Stimulated activated naive B cell treated with anti-CD40 and anti-IgM and Interleukin-4, amounts not matched to agents 10 μg/mL and 1 μg/mL and 100 μg/mL, for 72 hours (primary cell): Measurements from ENCODE around the gene SP5.
"Not testable (repeated sequence)": the region's sequence is repeated elsewhere in the genome, so short reads cannot be mapped to it uniquely, and the experiment has no call there.

ENCODE experiments used
- ATAC-seq, 2 donors: fragments of 150-1000 bp; cut with Tn5 transposase; replicated peaks; 2 replicates each; pipeline ENCODE4 v1.10.0; 2021; ENCODE audit warnings: moderate library complexity in 1 of 2
- DNase-seq: peaks from one replicate; pipeline ENCODE4 v3.0.0; 2021
- H3K27ac Mint-ChIP-seq: one replicate; pipeline ENCODE4 v1.8.0; 2022; ENCODE audit warnings: mild to moderate bottlenecking, mixed read lengths
- H3K27me3 Mint-ChIP-seq, 2 donors: one replicate each; pipeline ENCODE4 v1.8.0; 2022; ENCODE audit warnings: mixed read lengths in 2 of 2
- H3K36me3 Mint-ChIP-seq, 2 donors: one replicate each; pipeline ENCODE4 v1.8.0; 2022; ENCODE audit warnings: mixed read lengths in 2 of 2, mild to moderate bottlenecking in 1 of 2
- H3K4me1 Mint-ChIP-seq, 2 donors: one replicate each; pipeline ENCODE4 v1.8.0; 2022; ENCODE audit warnings: mixed read lengths in 2 of 2, mild to moderate bottlenecking in 1 of 2
- H3K4me3 Mint-ChIP-seq, 2 donors: one replicate each; pipeline ENCODE4 v1.8.0; 2022; ENCODE audit warnings: mild to moderate bottlenecking in 2 of 2, mixed read lengths in 2 of 2, moderate library complexity in 1 of 2
- H3K9me3 Mint-ChIP-seq, 2 donors: one replicate each; pipeline ENCODE4 v1.8.0; 2022; ENCODE audit warnings: mixed read lengths in 2 of 2, mild to moderate bottlenecking in 1 of 2

SP5 gene

GRCh38 chr2:170715062-170715931 lies at the start of gene SP5:
TSS of gene SP5 (plus strand) at chr2:170715337. CDS start at chr2:170715513, 176 bp downstream.
- Mint-ChIP-seq H3K4me3 (peak within 1 kb of the TSS; percentile 80 to 85), H3K27ac (peak within 1 kb of the TSS; percentile 94), H3K9me3 (peaks cover 2 to 3% of the 10 kb centered on the region in 2 donors), H3K36me3 (peaks cover 2 to 3% of the 10 kb centered on the region in 2 donors), H3K4me1 (peaks cover 18 to 33% of the 10 kb centered on the region in 2 donors), H3K27me3 (peaks cover 59 to 80% of the 10 kb centered on the region in 2 donors)
- DNase-seq (no peak), ATAC-seq (peak; percentile 23 to 25)

- H3K4me1 Mint-ChIP-seq, result no peaks in the 10 kb centered on the region
- no peaks in the 10 kb centered on the region for H3K9me3 Mint-ChIP-seq
- ATAC-seq, result no peak
- no peaks in the 10 kb centered on the region for H3K36me3 Mint-ChIP-seq
- H3K27me3 Mint-ChIP-seq, result peaks cover 6 to 12% of the 10 kb centered on the region in 2 donors
- no peak for DNase-seq
- H3K4me3 Mint-ChIP-seq, result no peak overlapping the region
- no peak overlapping the region for H3K27ac Mint-ChIP-seq
Observed at GRCh38 chr2:170665743-170666142, 49.4 kb upstream of the SP5 start.

- H3K4me3 Mint-ChIP-seq, result no peak overlapping the region
- H3K27ac Mint-ChIP-seq, result no peak overlapping the region
- no peak for ATAC-seq
- DNase-seq, result no peak
- peaks cover 6 to 9% of the 10 kb centered on the region in 2 donors for H3K27me3 Mint-ChIP-seq
- no peaks in the 10 kb centered on the region for H3K36me3 Mint-ChIP-seq
- no peaks in the 10 kb centered on the region for H3K4me1 Mint-ChIP-seq
- no peaks in the 10 kb centered on the region for H3K9me3 Mint-ChIP-seq
Observed at GRCh38 chr2:170669909-170670308, 45.2 kb upstream of the SP5 start.

- peaks cover 0 to 4% of the 10 kb centered on the region in 2 donors for H3K27me3 Mint-ChIP-seq
- no peak overlapping the region for H3K4me3 Mint-ChIP-seq
- no peak for ATAC-seq
- H3K9me3 Mint-ChIP-seq, result no peaks in the 10 kb centered on the region
- H3K4me1 Mint-ChIP-seq, result no peaks in the 10 kb centered on the region
- H3K27ac Mint-ChIP-seq, result no peak overlapping the region
- no peak for DNase-seq
- no peaks in the 10 kb centered on the region for H3K36me3 Mint-ChIP-seq
Observed at GRCh38 chr2:170670651-170671050, 44.5 kb upstream of the SP5 start.

- DNase-seq (no peak), ATAC-seq (no peak)
- Mint-ChIP-seq H3K9me3 (no peaks in the 10 kb centered on the region), H3K27ac (no peak overlapping the region), H3K27me3 (peaks cover 0 to 4% of the 10 kb centered on the region in 2 donors), H3K4me3 (no peak overlapping the region), H3K4me1 (no peaks in the 10 kb centered on the region), H3K36me3 (no peaks in the 10 kb centered on the region)
Observed at GRCh38 chr2:170671079-170671478, 44.1 kb upstream of the SP5 start.

GRCh38 chr2:170674282-170674681 lies 40.9 kb upstream of the SP5 start:
- H3K9me3 Mint-ChIP-seq, H3K27me3 Mint-ChIP-seq, H3K36me3 Mint-ChIP-seq, ATAC-seq, DNase-seq, H3K4me1 Mint-ChIP-seq, H3K4me3 Mint-ChIP-seq, H3K27ac Mint-ChIP-seq: not testable (repeated sequence)

GRCh38 chr2:170675701-170676100 lies 39.4 kb upstream of the SP5 start:
- Mint-ChIP-seq H3K9me3 (no peaks in the 10 kb centered on the region), H3K4me3 (no peak overlapping the region), H3K4me1 (no peaks in the 10 kb centered on the region), H3K27me3 (peaks cover 0 to 4% of the 10 kb centered on the region in 2 donors), H3K36me3 (no peaks in the 10 kb centered on the region), H3K27ac (no peak overlapping the region)
- ATAC-seq (no peak), DNase-seq (no peak)

GRCh38 chr2:170679607-170680079 lies 35.5 kb upstream of the SP5 start:
- no peak overlapping the region for H3K27ac Mint-ChIP-seq
- ATAC-seq (no peak), DNase-seq (no peak)
- H3K9me3 Mint-ChIP-seq, result no peaks in the 10 kb centered on the region
- no peaks in the 10 kb centered on the region for H3K36me3 Mint-ChIP-seq
- H3K27me3 Mint-ChIP-seq, result peaks cover 5 to 13% of the 10 kb centered on the region in 2 donors
- H3K4me3 Mint-ChIP-seq, result no peak overlapping the region
- H3K4me1 Mint-ChIP-seq, result no peaks in the 10 kb centered on the region

- DNase-seq (no peak), ATAC-seq (no peak)
- peaks cover 5 to 13% of the 10 kb centered on the region in 2 donors for H3K27me3 Mint-ChIP-seq
- H3K4me3 Mint-ChIP-seq, result no peak overlapping the region
- H3K27ac Mint-ChIP-seq, result no peak overlapping the region
- H3K9me3 Mint-ChIP-seq, result no peaks in the 10 kb centered on the region
- H3K4me1 Mint-ChIP-seq, result no peaks in the 10 kb centered on the region
- H3K36me3 Mint-ChIP-seq, result no peaks in the 10 kb centered on the region
Observed at GRCh38 chr2:170680172-170680941, 34.8 kb upstream of the SP5 start.

- Mint-ChIP-seq H3K9me3 (no peaks in the 10 kb centered on the region), H3K27ac (no peak overlapping the region), H3K4me3 (no peak overlapping the region), H3K36me3 (no peaks in the 10 kb centered on the region), H3K4me1 (no peaks in the 10 kb centered on the region), H3K27me3 (peaks cover 5 to 13% of the 10 kb centered on the region in 2 donors)
- DNase-seq (no peak), ATAC-seq (no peak)
Observed at GRCh38 chr2:170681311-170681710, 33.8 kb upstream of the SP5 start.

GRCh38 chr2:170685591-170685990 lies 29.5 kb upstream of the SP5 start:
- H3K9me3 Mint-ChIP-seq, result no peaks in the 10 kb centered on the region
- ATAC-seq (no peak), DNase-seq (no peak)
- H3K4me3 Mint-ChIP-seq, result no peak overlapping the region
- no peaks in the 10 kb centered on the region for H3K36me3 Mint-ChIP-seq
- no peak overlapping the region for H3K27ac Mint-ChIP-seq
- peaks cover 5 to 18% of the 10 kb centered on the region in 2 donors for H3K27me3 Mint-ChIP-seq
- H3K4me1 Mint-ChIP-seq, result no peaks in the 10 kb centered on the region

GRCh38 chr2:170689481-170689880 lies 25.7 kb upstream of the SP5 start:
- Mint-ChIP-seq H3K4me3 (no peak overlapping the region), H3K4me1 (peaks cover 0 to 4% of the 10 kb centered on the region in 2 donors), H3K27ac (no peak overlapping the region), H3K9me3 (no peaks in the 10 kb centered on the region), H3K27me3 (peaks cover 0 to 10% of the 10 kb centered on the region in 2 donors), H3K36me3 (no peaks in the 10 kb centered on the region)
- no peak for ATAC-seq
- no peak for DNase-seq

- ATAC-seq, result no peak
- DNase-seq, result no peak
- no peak overlapping the region for H3K27ac Mint-ChIP-seq
Observed at GRCh38 chr2:170690640-170691039, 24.5 kb upstream of the SP5 start.

GRCh38 chr2:170694316-170694715 lies 20.8 kb upstream of the SP5 start:
- no peak for ATAC-seq
- H3K4me3 Mint-ChIP-seq, result no peak overlapping the region
- peaks cover 0 to 4% of the 10 kb centered on the region in 2 donors for H3K4me1 Mint-ChIP-seq
- no peak overlapping the region for H3K27ac Mint-ChIP-seq
- H3K27me3 Mint-ChIP-seq, result peaks cover 12 to 19% of the 10 kb centered on the region in 2 donors
- no peaks in the 10 kb centered on the region for H3K36me3 Mint-ChIP-seq
- no peaks in the 10 kb centered on the region for H3K9me3 Mint-ChIP-seq
- no peak for DNase-seq

More at GRCh38 chr2:170690640-170691039, 24.5 kb upstream of the SP5 start:
- Mint-ChIP-seq H3K36me3 (no peaks in the 10 kb centered on the region), H3K9me3 (no peaks in the 10 kb centered on the region), H3K4me3 (no peak overlapping the region), H3K4me1 (peaks cover 0 to 4% of the 10 kb centered on the region in 2 donors), H3K27me3 (peaks cover 0 to 10% of the 10 kb centered on the region in 2 donors)
